GM19099 (cell line): ENCODE data around the gene DUSP5.

Experiments
- POLR2A ChIP-seq: IDR thresholded peaks from 3 replicates; pipeline ENCODE4 v1.6.1; 2011; ENCODE audit warnings: low read depth; ENCODE audit not compliant: insufficient read length; ENCODE audit errors: extremely low read depth

The DUSP5 gene

GRCh38 chr10:110493832-110494426, 3.8 kb upstream of the DUSP5 start:
- TF ChIP-seq POLR2A: no peak

GRCh38 chr10:110494532-110494931, 3.2 kb upstream of the DUSP5 start:
- TF ChIP-seq POLR2A: no peak

GRCh38 chr10:110495731-110496552, 1.8 kb upstream of the DUSP5 start:
- TF ChIP-seq POLR2A: no peak

GRCh38 chr10:110496553-110497437, 912 bp upstream of the DUSP5 start:
- TF ChIP-seq POLR2A: no peak

- peak; percentile 16 for TF ChIP-seq POLR2A
Measured at GRCh38 chr10:110498087-110498981, 627 bp downstream of the DUSP5 start.

- TF ChIP-seq POLR2A: peak; percentile 73
Measured at GRCh38 chr10:110498982-110499795, 1.5 kb downstream of the DUSP5 start.

GRCh38 chr10:110499796-110500514, 2.2 kb downstream of the DUSP5 start:
- no peak for TF ChIP-seq POLR2A

- TF ChIP-seq POLR2A: no peak
Measured at GRCh38 chr10:110500515-110500905, 2.8 kb downstream of the DUSP5 start.

- TF ChIP-seq POLR2A: peak; percentile 63
Measured at GRCh38 chr10:110501142-110501937, 3.6 kb downstream of the DUSP5 start.

GRCh38 chr10:110502072-110502845, 4.6 kb downstream of the DUSP5 start:
- peak; percentile 51 for TF ChIP-seq POLR2A

GRCh38 chr10:110502851-110503301, 5.2 kb downstream of the DUSP5 start:
- no peak for TF ChIP-seq POLR2A
